SK-N-MC (cell line): ENCODE results near the gene AP2S1.

Source experiments
- EZH2 ChIP-seq: fragments of 200-600 bp; sonication (generic); IDR thresholded peaks from one replicate; pipeline ENCODE4 v1.6.1; 2017; ENCODE audit warnings: antibody characterized with exemption
- POLR2AphosphoS5 ChIP-seq: IDR thresholded peaks from 2 replicates; pipeline ENCODE4 v1.6.1; 2012; ENCODE audit warnings: mild to moderate bottlenecking, low read depth, low read length, borderline replicate concordance

DNA sequence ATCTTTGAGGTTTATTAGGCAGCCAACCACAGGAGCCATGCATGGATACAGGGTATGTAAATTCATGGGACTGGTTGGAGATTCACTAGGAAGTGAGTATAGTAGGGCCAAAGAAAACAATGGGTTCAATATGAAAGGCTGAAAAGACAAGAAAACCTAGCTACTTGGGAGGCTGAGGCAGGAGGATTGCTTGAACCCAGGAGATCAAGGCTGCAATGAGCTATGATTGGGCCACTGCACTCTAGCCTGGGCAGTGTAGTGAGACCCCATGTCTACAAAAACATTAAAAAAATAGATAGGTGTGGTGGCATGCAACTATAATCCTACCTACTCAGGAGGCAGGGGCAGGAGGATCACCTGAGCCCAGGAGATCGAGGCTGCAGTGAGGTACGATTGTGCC lies 51.9 kb downstream of the AP2S1 start:
- no peak for TF ChIP-seq POLR2AphosphoS5
- TF ChIP-seq EZH2 = no peak
